ENCODE measurements around the gene COL1A1.

Gene COL1A1

DNA sequence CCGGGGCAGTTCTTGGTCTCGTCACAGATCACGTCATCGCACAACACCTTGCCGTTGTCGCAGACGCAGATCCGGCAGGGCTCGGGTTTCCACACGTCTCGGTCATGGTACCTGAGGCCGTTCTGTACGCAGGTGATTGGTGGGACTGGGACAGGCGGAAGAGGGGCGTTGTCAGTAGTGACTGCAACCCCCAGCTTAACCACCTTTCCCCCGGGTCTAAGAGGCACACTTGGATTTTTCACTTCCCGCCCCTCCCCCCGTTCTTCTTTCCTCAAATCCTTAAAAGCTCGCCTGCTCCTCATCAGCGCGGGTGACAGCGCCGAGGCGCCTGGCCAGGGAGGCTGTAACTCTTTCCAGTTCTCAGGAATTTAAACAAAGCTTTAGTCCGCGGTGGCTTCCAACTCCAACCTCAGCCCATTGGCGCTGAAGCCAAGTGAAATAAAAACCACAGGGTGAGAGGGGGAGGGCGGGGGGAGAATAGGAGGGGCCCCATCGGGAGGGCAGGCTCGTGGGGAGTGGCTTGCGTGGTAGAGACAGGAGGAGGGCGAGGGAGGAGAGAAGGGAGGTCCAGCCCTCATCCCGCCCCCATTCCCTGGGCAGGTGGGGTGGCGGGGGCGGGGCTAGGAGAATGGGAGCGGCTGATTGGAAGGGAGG lies 1.5 kb downstream of the COL1A1 start:
- peak; percentile 66 for DNase-seq

DNA sequence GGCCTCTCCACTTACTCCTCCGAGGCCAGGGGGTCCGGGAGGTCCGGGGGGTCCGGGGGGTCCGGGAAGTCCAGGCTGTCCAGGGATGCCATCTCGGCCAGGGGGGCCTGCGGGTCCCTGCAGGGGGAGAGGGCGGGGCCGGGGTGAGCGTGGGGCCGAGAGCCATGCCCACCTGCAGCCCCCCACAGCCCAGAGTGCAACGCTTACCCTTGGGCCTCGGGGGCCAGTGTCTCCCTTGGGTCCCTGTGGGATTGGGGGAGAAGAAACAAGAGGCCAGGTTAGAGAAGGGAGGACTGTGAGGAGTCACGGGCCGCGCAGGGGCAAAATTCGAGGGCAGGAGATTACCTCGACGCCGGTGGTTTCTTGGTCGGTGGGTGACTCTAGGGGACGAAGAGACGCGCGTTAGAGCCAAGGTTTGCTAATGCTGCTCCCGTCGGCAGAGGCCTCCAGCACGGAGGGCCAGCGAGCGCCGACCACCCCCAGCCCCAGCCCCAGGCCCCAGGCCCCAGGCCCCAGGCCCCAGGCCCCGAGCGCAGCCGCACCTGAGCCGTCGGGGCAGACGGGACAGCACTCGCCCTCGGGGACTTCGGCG lies 2.1 kb downstream of the COL1A1 start:
- DNase-seq = no peak

DNA sequence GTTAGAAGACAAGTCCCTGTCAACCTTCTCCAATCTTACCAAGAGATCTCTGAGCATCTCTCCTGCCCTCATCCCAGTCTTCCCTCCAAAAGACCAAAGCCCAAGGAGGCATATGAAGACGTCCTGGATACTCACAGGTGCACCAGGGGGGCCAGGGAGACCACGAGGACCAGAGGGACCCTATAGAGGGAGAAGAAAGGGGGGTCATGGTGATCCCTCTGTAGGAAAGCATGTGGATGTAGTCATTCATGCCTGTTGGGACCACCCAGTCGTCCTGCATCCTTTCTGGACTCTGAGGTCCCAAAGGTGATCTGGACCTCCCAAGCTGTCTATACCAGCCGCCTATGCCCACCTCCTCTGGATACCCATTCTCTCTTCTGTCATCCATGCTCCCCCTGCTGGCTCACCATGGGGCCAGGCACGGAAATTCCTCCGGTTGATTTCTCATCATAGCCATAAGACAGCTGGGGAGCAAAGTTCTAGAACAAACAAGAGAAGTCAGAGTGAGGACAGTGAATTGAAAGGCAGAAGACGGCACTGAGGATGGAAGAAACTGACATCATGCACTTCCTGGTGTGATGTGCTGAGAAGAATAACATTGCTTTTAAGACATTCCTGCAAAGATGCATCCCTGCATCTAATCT lies 3.3 kb downstream of the COL1A1 start:
- DNase-seq = peak; percentile 77

DNA sequence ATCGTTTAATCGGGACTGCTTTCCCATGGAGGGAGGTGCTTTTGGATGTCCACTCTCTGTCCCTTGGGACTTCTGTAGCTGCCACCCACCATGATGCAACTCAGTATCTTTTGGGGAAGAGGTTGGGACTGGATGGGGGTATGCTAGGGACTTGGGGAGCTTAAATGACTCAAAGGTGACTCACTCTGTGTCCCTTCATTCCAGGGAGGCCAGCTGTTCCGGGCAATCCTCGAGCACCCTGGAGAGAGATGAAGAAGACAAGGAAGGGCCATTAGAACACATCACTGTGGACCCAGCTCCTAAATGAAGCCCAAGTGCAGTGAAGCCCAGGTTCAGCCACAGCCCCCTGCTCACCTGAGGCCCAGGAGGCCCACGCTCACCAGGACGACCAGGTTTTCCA lies 4.6 kb downstream of the COL1A1 start:
- no peak for DNase-seq

DNA sequence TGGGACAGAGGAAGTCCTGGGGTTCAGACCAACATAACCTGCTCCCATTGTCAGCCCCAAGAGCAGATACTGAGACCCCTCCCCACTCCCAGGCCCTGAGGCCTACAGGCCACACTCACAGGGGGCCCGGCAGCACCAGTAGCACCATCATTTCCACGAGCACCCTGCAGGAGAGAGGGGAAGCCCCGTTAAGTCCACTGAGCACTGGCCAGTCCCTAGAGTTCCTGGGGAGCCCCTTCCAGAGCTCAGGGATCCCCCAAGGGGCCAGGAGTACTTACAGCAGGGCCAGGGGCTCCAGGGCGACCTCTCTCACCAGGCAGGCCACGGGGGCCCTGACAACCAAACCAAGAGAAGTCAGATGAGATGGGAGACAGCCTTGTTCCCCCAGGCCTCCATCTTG lies 5.4 kb downstream of the COL1A1 start:
- no peak for DNase-seq

DNA sequence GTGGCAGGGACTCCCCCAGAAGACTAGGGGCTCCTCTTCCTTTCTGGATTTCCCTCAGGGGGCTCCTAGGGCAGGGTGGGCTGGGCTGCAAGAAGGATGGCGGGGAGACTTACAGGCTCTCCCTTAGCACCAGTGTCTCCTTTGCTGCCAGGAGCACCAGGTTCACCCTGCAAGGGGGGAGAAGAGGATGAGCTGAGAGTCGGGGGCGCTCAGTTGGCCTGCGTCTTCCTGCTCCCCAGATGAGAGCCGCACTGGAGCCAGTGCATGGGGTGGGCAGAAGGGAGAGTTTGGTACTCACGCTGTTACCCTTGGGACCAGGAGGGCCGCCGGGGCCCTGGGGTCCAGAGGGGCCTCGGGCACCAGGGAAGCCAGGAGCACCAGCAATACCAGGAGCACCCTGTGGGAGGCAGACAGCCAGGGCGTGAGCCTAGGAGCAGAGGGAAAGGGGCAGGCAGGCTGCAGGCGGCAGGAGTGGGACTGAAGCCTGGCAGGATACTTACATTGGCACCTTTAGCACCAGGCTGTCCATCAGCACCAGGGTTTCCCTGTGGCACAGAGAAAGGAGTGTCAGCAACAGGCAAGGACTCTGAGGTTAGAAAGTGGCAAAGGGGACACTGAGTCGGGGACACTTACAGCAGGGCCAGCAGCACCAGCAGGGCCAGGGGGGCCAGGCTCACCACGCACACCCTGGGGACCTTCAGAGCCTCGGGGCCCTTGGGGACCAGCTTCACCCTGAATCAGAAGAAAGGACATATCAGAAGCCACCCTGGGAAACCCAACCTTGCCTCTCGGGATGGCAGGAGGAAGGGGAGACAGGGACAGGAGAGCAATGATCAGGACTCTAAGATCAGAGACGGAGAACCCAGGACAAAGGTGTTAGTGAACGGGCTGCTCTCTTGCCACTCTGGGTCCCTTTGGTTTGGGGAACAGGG lies 6.2 kb downstream of the COL1A1 start:
- DNase-seq = no peak

DNA sequence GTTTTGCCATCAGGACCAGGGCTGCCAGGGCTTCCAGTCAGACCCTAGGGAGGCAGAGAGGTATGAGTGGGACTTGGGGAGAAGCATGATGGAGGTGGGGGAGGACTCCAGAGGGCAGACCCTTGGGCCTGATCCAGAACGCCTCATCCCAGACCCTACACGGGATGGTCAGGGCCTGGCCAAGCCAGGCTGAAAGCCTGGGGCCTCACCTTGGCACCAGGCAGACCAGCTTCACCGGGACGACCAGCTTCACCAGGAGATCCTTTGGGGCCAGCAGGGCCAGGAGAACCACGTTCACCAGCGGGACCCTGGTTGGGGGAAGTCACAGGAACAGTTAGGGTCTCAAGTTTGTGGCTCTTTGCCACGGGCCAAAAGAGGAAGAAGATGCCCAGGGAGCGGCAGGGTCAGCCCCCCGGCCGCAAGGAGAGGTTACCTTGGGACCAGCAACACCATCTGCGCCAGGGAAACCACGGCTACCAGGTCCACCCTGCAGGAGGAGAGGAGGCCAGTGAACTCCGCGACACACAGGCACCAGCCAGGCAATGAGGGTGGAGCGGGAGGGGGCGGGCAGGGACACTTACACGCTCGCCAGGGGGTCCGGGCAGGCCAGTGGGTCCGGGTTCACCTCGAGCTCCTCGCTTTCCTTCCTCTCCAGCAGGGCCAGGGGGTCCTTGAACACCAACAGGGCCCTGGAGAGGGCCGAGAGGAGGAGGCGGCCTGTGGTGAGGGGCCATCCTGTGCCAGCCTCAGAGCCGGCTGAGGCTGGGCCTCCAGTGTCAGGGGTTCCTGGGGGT lies 7.1 kb downstream of the COL1A1 start:
- DNase-seq = no peak

DNA sequence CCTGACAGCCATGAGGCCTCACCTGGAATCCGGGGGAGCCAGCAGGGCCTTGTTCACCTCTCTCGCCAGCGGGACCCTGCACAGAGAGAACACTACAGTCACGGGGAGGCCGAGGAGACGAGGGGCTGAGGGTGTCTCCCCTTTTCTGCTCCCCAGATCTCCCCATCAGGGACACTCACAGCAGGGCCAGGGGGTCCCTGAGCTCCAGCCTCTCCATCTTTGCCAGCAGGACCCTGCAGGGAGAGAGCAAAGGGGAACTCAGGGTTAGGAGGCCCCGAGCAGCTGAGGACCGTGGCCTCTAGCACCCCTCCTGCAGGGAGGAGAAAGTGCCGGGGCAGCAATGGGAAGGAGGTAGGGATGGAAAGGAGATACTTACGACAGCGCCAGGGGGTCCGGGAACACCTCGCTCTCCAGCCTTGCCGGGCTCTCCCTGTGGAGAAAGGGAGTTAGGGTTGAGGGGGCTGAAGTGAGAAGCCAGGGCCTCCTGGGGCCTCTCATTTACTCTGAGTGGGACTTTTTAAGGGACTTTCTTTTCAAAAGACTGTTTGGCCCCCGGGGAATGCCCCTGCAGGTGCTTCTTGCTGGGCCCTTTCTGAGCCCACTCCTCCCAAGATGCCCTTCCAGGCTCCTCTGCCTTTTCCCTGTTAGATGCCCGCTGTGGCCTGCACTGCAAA lies 8.7 kb downstream of the COL1A1 start:
- DNase-seq = no peak

DNA sequence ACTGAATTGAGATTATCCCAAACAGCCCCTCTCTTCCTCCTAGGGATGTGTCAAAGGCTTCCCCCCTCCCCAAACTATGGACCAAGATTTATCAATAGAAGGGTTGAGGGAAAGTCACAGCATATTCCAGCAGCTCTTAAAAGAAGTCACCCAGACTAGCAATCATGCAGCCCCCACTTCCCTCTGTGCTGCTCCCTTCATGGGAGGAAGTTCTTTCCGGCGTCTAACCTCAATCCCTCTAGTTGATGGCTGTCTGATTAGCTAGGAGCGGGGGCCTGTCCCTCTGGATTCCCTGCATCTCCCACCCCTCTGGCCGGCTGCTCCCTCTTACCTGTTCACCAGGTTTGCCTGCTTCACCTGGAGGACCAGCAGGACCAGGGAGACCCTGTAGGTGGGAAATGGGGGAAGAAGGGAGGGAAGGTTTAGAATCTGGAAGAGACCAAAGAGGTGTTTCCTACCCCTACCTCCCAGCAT lies 9.2 kb downstream of the COL1A1 start:
- DNase-seq = no peak

DNA sequence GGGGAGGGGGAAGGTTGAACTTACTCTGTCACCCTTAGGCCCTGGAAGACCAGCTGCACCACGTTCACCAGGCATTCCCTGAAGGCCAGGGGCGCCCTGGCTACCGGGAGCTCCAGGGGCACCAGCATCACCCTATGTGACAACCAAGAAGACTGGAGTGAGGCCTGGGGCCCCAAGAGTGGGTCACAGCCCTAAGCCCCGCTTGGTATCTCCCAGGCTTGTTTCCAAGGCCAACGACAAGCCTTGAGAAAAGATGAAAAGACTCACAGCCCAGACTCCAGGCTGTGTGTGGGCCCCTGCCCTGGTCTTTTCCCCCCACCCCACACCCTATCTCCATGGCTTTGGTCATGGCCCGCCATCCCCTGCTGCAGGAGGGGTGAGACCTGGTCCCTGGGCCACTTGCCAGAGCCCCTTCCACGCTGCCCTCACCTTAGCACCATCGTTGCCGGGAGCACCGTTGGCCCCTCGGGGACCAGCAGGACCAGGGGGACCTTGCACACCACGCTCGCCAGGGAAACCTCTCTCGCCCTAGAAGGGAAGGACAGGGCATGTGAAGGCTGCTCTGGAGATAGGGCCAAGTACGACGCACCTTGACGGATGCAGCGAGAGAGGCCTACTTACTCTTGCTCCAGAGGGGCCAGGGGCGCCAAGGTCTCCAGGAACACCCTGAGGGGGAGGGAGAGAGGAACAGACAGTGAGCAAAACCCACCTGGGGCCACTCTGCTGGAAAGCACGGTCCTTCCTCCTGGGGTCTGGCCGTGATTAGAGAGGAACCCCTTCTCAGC lies 9.9 kb downstream of the COL1A1 start:
- DNase-seq = no peak

DNA sequence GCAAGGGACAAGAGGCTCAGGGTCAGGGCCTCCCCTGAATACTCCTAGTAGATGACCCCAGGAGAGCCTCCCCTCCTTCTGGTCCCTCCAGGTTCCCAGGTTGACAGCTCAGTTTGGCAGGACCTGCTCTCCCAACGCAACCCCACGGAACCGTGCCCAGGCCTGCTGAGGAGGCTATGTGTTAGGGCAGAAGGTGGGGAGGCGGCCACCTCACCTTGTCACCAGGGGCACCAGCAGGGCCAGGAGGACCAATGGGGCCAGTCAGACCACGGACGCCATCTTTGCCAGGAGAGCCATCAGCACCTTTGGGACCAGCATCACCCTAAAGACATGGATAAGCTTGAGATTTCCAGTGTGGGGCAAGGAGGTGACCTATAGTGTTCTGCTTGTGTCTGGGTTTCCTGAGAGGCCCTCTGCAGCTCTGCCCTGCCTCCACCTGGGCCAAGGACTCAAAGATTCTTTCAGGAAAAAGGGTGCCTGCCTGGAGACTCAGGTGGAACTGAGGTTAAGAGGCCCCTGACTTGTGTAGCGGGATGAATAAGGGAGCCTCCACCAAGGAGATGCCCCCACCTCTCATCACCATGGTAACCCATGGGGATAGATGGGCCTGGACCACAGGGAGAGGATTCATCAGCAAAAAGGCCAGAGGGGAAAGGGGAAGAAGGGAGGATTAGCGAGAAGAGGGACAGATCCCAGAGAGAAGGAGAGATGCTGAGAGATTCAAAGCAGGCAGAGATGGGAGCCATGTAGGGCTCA lies 10.7 kb downstream of the COL1A1 start:
- no peak for DNase-seq

DNA sequence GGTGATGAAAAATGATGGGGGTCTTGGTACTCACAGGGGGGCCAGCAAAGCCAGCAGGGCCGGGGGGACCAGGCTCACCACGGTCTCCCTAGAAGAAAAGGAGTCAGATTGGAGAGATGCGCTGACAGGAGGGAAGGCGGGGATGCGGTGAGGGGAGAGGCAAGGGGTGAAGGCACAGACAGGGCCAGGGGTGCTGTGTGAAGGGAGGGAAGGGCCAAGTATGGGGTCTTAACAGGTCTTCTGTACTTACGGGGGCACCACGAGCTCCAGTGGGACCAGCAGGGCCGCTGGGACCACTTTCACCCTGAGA lies 11.2 kb downstream of the COL1A1 start:
- no peak for DNase-seq

DNA sequence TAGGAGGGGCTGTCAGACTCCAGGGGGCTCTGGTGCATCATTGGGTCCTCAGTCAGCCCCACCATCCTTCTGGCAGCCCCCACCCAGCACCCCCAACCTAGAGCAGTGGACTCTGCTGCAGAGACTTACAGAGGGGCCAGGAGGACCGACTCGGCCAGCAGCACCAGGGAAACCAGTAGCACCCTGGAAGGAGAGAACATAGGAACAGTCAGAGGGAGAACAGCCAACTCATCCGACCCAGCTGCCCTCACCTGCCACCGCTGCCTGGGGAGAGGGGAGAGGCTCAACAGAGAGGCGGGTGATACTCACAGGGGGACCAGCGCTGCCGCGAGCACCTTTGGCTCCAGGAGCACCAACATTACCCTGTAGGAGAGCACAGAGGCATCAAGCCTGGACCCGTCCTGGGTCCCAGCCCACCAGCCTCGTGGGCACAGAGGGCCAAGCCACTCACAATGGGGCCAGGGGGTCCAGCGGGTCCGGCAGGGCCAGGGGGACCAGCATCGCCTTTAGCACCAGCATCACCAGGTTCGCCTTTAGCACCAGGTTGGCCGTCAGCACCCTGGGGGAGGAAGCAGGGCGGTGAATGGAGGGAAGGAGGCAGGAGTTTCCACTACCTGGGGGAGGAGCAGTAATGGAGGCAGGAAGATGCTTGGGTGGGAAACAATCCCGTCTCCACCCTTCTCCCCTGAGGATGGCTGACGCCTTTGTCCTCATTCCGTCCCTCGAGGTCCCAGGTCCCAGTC lies 11.7 kb downstream of the COL1A1 start:
- no peak for DNase-seq

DNA sequence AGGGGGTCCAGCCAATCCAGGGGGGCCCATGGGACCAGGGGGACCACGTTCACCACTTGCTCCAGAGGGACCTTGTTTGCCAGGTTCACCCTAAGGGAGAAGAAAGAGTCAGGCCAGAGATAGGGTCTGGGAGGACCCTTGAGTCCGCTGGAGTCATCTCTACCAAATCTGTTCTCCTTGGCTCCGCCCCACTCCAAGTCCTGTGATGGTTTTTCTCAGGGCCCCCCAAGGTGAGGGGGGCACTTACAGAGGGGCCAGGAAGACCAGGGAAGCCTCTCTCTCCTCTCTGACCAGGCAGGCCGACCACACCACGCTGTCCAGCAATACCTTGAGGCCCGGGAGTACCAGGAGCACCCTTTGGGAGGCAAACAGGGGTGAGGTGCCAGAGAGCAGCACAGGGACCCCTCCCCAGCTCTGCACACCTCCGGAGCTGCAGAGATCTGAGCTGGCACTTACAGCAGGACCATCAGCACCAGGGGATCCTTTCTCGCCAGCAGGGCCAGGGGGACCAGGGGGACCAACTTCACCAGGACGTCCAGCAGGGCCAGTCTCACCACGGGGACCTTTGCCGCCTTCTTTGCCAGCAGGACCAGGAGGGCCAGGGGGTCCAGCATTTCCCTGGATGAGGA lies 12.4 kb downstream of the COL1A1 start:
- DNase-seq = no peak

DNA sequence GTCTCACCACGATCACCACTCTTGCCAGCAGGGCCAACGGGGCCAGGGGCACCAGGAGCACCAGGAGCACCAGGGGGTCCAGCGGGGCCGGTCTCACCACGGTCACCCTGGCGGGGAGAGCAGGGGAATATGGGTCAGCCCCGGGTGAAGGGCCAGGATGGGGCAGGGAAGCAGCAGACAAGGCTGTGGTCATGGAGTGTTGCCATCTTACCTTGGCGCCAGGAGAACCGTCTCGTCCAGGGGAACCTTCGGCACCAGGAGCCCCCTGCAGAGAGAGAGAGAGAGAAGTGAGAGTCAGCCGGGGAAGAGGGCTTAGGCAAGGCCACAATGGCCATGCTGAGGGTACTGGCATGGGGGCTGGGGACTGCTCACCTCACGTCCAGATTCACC lies 12.9 kb downstream of the COL1A1 start:
- no peak for DNase-seq

DNA sequence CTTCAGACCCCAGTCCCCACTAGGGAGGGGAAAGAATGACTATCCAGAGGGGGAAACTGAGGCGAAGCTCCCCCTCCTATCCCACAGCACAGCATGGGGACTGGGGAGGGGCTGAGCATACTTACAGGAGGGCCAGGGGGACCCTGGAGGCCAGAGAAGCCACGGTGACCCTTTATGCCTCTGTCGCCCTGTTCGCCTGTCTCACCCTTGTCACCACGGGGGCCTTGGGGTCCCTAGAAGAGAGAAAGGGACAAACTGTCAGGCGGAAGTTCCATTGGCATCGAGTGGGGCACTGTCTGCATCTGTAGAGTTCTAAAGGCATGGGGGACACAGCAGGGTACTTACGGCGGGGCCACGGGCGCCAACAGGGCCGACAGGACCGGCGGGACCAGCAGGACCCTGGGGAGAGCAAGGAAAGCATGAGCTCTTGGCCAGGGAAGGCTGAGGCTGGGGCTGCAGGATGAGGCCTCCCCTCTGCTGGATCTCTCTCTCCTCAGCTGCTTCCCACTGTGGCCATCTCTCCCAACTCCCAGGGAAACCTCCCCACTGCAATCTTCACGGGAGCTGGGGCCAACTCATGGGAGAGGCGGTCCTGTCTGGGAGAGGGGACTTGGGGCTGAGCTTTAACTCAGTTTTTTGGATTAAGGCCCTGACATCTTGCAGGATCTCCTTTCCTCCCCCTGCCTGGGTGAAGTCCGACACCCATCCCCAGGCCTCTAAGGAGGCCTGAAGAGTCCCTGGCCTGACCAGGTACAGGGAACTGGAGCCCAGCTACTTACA lies 13.5 kb downstream of the COL1A1 start:
- DNase-seq = no peak

DNA sequence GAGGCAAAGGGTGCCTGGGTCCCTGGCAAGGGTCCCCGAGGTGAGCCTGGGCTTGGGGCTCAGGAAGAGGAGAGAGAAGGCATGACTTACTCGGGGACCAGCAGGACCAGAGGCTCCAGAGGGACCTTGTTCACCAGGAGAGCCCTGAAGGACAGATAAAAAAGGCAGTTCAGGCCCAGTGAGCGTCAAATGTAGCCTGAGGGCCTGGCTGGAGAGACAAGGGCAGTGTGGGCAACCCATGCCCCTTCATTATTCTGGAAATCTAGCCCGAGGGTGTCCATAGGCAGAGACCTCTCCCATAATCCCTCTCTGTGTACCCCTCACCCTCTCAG lies 14.1 kb downstream of the COL1A1 start:
- DNase-seq = no peak

DNA sequence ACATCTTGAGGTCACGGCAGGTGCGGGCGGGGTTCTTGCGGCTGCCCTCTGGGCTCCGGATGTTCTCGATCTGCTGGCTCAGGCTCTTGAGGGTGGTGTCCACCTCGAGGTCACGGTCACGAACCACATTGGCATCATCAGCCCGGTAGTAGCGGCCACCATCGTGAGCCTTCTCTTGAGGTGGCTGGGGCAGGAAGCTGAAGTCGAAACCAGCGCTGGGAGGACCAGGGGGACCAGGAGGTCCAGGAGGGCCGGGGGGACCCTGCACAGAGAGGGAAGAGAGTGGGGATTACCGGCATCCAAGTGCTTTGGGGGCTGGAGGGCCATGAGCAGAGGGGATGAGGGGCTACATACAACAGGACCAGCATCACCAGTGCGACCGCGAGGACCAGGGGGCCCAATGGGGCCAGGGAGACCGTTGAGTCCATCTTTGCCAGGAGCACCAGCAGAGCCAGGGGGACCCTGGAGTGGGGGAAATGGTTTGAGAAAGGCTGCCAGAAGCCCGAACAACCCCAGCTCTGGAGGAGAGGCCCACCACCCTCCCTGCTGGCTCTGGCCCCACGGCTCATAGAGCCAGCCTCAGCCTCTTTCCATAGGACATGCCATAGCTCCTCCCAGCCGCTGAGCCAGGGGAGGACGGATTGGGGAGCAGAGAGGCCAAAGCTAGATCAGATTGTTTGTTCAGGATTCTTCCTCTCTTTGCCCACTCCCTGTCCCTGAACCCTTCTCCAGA lies 14.6 kb downstream of the COL1A1 start:
- DNase-seq = no peak

All from activated CD8-positive, alpha-beta memory T cell treated with anti-CD3 and anti-CD28 coated beads, Interleukin-2, amount 50 U/mL, for 48 hours (primary cell).